ENCODE data around the gene KIF23. TPM values are rescaled to one million over a fixed set of nuclear protein-coding genes. Genes with fewer than 3 reads are reported as not detected.

The KIF23 gene
- total and polyA plus RNA-seq, 12 donors = 0.17 to 3.4 (median 0.57) TPM

GRCh38 chr15:69484837-69485236 lies 70.7 kb downstream of the KIF23 start:
- TF ChIP-seq, protein P1, sequence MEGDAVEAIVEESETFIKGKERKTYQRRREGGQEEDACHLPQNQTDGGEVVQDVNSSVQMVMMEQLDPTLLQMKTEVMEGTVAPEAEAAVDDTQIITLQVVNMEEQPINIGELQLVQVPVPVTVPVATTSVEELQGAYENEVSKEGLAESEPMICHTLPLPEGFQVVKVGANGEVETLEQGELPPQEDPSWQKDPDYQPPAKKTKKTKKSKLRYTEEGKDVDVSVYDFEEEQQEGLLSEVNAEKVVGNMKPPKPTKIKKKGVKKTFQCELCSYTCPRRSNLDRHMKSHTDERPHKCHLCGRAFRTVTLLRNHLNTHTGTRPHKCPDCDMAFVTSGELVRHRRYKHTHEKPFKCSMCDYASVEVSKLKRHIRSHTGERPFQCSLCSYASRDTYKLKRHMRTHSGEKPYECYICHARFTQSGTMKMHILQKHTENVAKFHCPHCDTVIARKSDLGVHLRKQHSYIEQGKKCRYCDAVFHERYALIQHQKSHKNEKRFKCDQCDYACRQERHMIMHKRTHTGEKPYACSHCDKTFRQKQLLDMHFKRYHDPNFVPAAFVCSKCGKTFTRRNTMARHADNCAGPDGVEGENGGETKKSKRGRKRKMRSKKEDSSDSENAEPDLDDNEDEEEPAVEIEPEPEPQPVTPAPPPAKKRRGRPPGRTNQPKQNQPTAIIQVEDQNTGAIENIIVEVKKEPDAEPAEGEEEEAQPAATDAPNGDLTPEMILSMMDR (IDR thresholded peaks at IDR 0.05) = no peak

GRCh38 chr15:69486481-69487110 lies 72.4 kb downstream of the KIF23 start:
- Histone ChIP-seq H3K4me3 (no peak overlapping the region), H3K27ac (no peak overlapping the region), H3K9me3 (peaks cover 0 to 11% (median 5%) of the 10 kb centered on the region in 11 donors), H3K36me3 (no peaks in the 10 kb centered on the region), H3K4me1 (peaks cover 0 to 14% (median 0%) of the 10 kb centered on the region in 9 donors), H3K27me3 (no peaks in the 10 kb centered on the region)
- intact Hi-C loops (cut with DNase I) = loop anchor here in 3 of 10 donors (10.0 kb wide), 3 partner anchors 88 to 878 kb away; no protein-coding TSS in a partner anchor
- DNase-seq = no peak
- no peak for ATAC-seq
- TF ChIP-seq, protein P1 (IDR thresholded peaks at IDR 0.05) = no peak
- 87 to 92% methylated on average over 3 of the region's 3 CpGs for WGBS, 2 donors

More at GRCh38 chr15:69484837-69485236, 70.7 kb downstream of the KIF23 start:
- H3K27ac ChIP-seq = no peak overlapping the region
- intact Hi-C loops (cut with DNase I) = loop anchor here in 4 of 10 donors (5.0 to 10.0 kb wide), 4 partner anchors 90 to 1002 kb away; no protein-coding TSS in a partner anchor
- ATAC-seq (no peak), DNase-seq (no peak)
- H3K9me3 ChIP-seq = peaks cover 0 to 11% (median 6%) of the 10 kb centered on the region in 11 donors
- WGBS, 2 donors = 59 to 77% methylated on average over 6 of the region's 6 CpGs
- H3K4me1 ChIP-seq = peaks cover 0 to 11% (median 0%) of the 10 kb centered on the region in 9 donors
- no peaks in the 10 kb centered on the region for H3K27me3 ChIP-seq
- no peak overlapping the region for H3K4me3 ChIP-seq
- no peaks in the 10 kb centered on the region for H3K36me3 ChIP-seq

GRCh38 chr15:69489073-69489571 lies 75.0 kb downstream of the KIF23 start:
- Histone ChIP-seq H3K36me3 (no peaks in the 10 kb centered on the region), H3K27me3 (no peaks in the 10 kb centered on the region), H3K27ac (peak overlapping the region in 2 of 10 donors; percentile 4 to 16), H3K9me3 (peaks cover 0 to 19% (median 5%) of the 10 kb centered on the region in 11 donors), H3K4me1 (peaks cover 0 to 14% (median 0%) of the 10 kb centered on the region in 9 donors), H3K4me3 (no peak overlapping the region)
- WGBS, 2 donors = 69 to 74% methylated on average over 3 of the region's 3 CpGs
- DNase-seq (no peak), ATAC-seq (peak in 5 of 8 donors; percentile 12 to 53 (median 28))
- TF ChIP-seq, protein P1 (IDR thresholded peaks at IDR 0.05) = no peak
- intact Hi-C loops (cut with DNase I) = loop anchor here in 3 of 10 donors (10.0 kb wide), 3 partner anchors 86 to 876 kb away; no protein-coding TSS in a partner anchor

DNA sequence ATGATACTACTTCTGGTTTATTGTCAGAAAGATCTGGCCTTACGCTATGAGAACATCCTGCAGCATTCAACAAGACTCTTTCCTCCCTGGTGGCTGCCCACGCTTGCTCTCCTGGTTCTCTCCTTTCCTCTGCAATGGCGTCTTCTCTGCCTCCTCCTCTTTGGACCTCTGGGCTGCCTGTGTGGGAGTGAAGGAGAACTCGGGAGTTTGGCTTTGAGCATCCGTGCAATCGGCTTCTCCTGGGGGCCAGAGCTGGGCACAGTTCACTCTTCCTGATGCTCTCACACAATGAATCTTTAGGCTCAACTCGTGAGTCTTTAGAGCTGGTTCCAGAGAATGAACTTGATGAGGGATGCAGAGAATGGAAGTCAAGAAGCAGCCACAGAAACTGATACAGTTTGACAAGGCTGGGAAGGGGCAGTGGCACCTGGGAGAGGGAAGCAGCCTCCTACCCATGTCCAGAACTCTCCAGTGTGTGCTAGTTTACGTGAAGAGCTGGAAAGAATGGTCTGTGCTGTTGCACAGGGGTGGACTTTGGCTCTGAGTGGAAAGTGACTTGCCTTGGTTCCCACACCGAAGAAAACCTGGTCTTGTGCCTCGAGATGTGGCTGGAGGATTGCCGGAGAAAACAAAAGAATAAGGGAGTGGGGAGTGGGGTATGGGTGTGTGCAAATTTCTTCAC lies 76.3 kb downstream of the KIF23 start:
- WGBS, 2 donors = 67 to 68% methylated on average over 11 of the region's 11 CpGs
- intact Hi-C loops (cut with DNase I) = no loop called here
- Histone ChIP-seq H3K4me3 (no peak overlapping the region), H3K27me3 (no peaks in the 10 kb centered on the region), H3K36me3 (no peaks in the 10 kb centered on the region), H3K27ac (peak overlapping the region in 3 of 10 donors; percentile 22 to 33 (median 27)), H3K4me1 (peaks cover 0 to 12% (median 0%) of the 10 kb centered on the region in 9 donors), H3K9me3 (peaks cover 0 to 19% (median 5%) of the 10 kb centered on the region in 11 donors)
- no peak for DNase-seq
- peak; percentile 17 to 61 (median 44) for ATAC-seq
- TF ChIP-seq, protein P1 (IDR thresholded peaks at IDR 0.05) = no peak
